ENCODE measurements around the gene PHLPP1.
"Not testable (repeated sequence)": the region's sequence is repeated elsewhere in the genome, so short reads cannot be mapped to it uniquely, and the experiment has no call there.

PHLPP1 gene

GRCh38 chr18:62717925-62718800 is 2.8 kb downstream of the PHLPP1 start:
- DNase-seq: no peak

GRCh38 chr18:62720048-62720447 is 4.7 kb downstream of the PHLPP1 start:
- DNase-seq: no peak

GRCh38 chr18:62720766-62721613 is 5.6 kb downstream of the PHLPP1 start:
- DNase-seq: no peak

GRCh38 chr18:62721839-62722795 is 6.8 kb downstream of the PHLPP1 start:
- no peak for DNase-seq

- DNase-seq: no peak
These were observed 8.4 kb downstream of the PHLPP1 start for GRCh38 chr18:62723666-62724281.

- DNase-seq: no peak
These were observed 10.6 kb downstream of the PHLPP1 start for GRCh38 chr18:62725896-62726295.

- no peak for DNase-seq
These were observed 12.9 kb downstream of the PHLPP1 start for GRCh38 chr18:62728254-62728653.

GRCh38 chr18:62729487-62730386 is 14.4 kb downstream of the PHLPP1 start:
- no peak for DNase-seq

- DNase-seq: no peak
These were observed 15.6 kb downstream of the PHLPP1 start for GRCh38 chr18:62730941-62731340.

- DNase-seq: no peak
These were observed 17.3 kb downstream of the PHLPP1 start for GRCh38 chr18:62732617-62733016.

- no peak for DNase-seq
These were observed 18.9 kb downstream of the PHLPP1 start for GRCh38 chr18:62734290-62734689.

GRCh38 chr18:62735387-62735786 is 20.0 kb downstream of the PHLPP1 start:
- DNase-seq: no peak

GRCh38 chr18:62736077-62736855 is 20.9 kb downstream of the PHLPP1 start:
- DNase-seq: no peak

GRCh38 chr18:62737241-62737873 is 22.0 kb downstream of the PHLPP1 start:
- no peak for DNase-seq

- DNase-seq: peak; percentile 60
These were observed 23.3 kb downstream of the PHLPP1 start for GRCh38 chr18:62738639-62739038.

- no peak for DNase-seq
These were observed 24.6 kb downstream of the PHLPP1 start for GRCh38 chr18:62739911-62740310.

GRCh38 chr18:62740650-62741049 is 25.3 kb downstream of the PHLPP1 start:
- not testable (repeated sequence) for DNase-seq

- peak; percentile 47 for DNase-seq
These were observed 25.8 kb downstream of the PHLPP1 start for GRCh38 chr18:62741118-62741566.

- no peak for DNase-seq
These were observed 26.2 kb downstream of the PHLPP1 start for GRCh38 chr18:62741584-62741983.
